Measurements from ENCODE around the gene ZNF396.
A peak's percentile ranks its signal among the peaks of the same experiment; 100 is the strongest.

The ZNF396 gene

GRCh38 chr18:35376742-35377695 is at the start of gene ZNF396:
Gene ZNF396, minus strand, starts transcription at chr18:35377337. Its CDS starts 3,045 bp downstream, at chr18:35374292.
- peak; percentile 11 to 57 (median 40) for DNase-seq

GRCh38 chr18:35426786-35427185 is 49.6 kb upstream of the ZNF396 start:
- no peak for DNase-seq

- no peak for DNase-seq
Observed at GRCh38 chr18:35424356-35424755, 47.2 kb upstream of the ZNF396 start.

- no peak for DNase-seq
Observed at GRCh38 chr18:35422237-35422636, 45.1 kb upstream of the ZNF396 start.

- DNase-seq = no peak
Observed at GRCh38 chr18:35418610-35419009, 41.5 kb upstream of the ZNF396 start.

GRCh38 chr18:35417223-35417622 is 40.1 kb upstream of the ZNF396 start:
- DNase-seq = no peak

GRCh38 chr18:35415511-35416073 is 38.5 kb upstream of the ZNF396 start:
- no peak for DNase-seq

- no peak for DNase-seq
Observed at GRCh38 chr18:35413163-35413511, 36.0 kb upstream of the ZNF396 start.

GRCh38 chr18:35411625-35412351 is 34.7 kb upstream of the ZNF396 start:
- DNase-seq = no peak

- DNase-seq = no peak
Observed at GRCh38 chr18:35410561-35410960, 33.4 kb upstream of the ZNF396 start.

- no peak for DNase-seq
Observed at GRCh38 chr18:35409911-35410310, 32.8 kb upstream of the ZNF396 start.

GRCh38 chr18:35408843-35409261 is 31.7 kb upstream of the ZNF396 start:
- no peak for DNase-seq

- DNase-seq = no peak
Observed at GRCh38 chr18:35407871-35408481, 30.8 kb upstream of the ZNF396 start.

- DNase-seq = no peak
Observed at GRCh38 chr18:35406666-35407065, 29.5 kb upstream of the ZNF396 start.

GRCh38 chr18:35397976-35398375 is 20.8 kb upstream of the ZNF396 start:
- no peak for DNase-seq

- no peak for DNase-seq
Observed at GRCh38 chr18:35393716-35394115, 16.6 kb upstream of the ZNF396 start.

GRCh38 chr18:35392375-35392774 is 15.2 kb upstream of the ZNF396 start:
- no peak for DNase-seq

GRCh38 chr18:35390951-35391700 is 14.0 kb upstream of the ZNF396 start:
- no peak for DNase-seq

- DNase-seq = no peak
Observed at GRCh38 chr18:35389095-35389618, 12.0 kb upstream of the ZNF396 start.

- DNase-seq = no peak
Observed at GRCh38 chr18:35387152-35387571, 10.0 kb upstream of the ZNF396 start.

- peak in 3 of 4 experiments; percentile 11 to 40 (median 34) for DNase-seq
Observed at GRCh38 chr18:35386600-35387100, 9.5 kb upstream of the ZNF396 start.

GRCh38 chr18:35383136-35383535 is 6.0 kb upstream of the ZNF396 start:
- no peak for DNase-seq
